A172 (cell line): Measurements from ENCODE around the gene E2F8. TPM values are rescaled to one million over a fixed set of nuclear protein-coding genes. Genes with fewer than 3 reads are reported as not detected.
"Not testable (repeated sequence)": the region's sequence is repeated elsewhere in the genome, so short reads cannot be mapped to it uniquely, and the experiment has no call there.

Experiments
- DNase-seq: peaks from one replicate; pipeline ENCODE4 v3.0.0-alpha.2; 2015; ENCODE audit warnings: low spot score
- total RNA-seq: library from RNA; depleted of rRNA; stranded (reverse); fragments of >200 nt; shearing (Covaris generic); gene quantifications from 2 replicates; pipeline ENCODE4 v1.2.3, GENCODE V29; 2014; rRNA removed

The E2F8 gene, protein sequence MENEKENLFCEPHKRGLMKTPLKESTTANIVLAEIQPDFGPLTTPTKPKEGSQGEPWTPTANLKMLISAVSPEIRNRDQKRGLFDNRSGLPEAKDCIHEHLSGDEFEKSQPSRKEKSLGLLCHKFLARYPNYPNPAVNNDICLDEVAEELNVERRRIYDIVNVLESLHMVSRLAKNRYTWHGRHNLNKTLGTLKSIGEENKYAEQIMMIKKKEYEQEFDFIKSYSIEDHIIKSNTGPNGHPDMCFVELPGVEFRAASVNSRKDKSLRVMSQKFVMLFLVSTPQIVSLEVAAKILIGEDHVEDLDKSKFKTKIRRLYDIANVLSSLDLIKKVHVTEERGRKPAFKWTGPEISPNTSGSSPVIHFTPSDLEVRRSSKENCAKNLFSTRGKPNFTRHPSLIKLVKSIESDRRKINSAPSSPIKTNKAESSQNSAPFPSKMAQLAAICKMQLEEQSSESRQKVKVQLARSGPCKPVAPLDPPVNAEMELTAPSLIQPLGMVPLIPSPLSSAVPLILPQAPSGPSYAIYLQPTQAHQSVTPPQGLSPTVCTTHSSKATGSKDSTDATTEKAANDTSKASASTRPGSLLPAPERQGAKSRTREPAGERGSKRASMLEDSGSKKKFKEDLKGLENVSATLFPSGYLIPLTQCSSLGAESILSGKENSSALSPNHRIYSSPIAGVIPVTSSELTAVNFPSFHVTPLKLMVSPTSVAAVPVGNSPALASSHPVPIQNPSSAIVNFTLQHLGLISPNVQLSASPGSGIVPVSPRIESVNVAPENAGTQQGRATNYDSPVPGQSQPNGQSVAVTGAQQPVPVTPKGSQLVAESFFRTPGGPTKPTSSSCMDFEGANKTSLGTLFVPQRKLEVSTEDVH
- 6.5 and 8.2 TPM in 2 replicates for total RNA-seq

DNA sequence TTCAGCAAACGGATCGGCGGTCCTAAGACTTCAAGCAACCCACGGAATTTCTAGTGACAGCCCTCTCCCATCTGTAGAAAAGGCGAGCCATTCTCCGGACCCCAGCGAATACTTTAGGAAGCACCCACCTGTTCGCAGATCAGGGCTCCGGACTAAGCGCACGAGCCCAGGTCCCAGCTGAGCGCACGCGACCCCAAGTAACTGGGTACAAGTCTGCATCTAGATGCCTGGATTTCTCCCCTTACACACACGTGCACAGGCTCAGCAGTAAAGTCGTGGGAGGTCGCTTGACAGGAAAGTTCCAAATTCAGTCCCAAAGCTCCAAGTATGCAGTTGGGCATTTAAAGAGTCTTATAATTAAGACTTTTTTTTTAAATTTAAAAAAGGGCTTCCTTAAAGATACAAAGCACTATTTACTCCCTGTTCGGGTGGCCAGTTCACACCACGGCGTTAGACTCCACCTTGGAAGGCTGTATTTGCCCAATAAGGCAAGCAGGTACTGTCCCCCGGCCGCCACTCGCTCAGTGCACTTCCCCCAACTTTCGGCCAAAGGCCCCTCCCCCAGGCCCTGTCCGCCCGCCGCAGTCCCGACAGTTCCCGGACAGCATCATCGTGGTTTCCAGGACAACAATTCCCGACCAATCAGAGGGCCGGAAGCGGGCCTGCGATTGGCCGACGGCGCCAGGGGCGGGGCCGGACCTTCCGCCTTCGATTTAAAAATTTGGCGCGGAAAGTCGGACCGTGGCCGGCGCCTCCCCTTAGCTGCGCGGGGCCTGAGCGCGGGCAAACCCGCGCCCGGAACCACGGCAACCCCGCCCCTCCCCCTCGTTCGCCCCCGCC lies at the start of gene E2F8:
E2F8 (minus strand) TSS at position 526 of the 840 bp plus-strand sequence. CDS start 824 bp downstream, outside the sequence.
- DNase-seq = peak; percentile 96

GRCh38 chr11:19290356-19290755 lies 49.6 kb upstream of the E2F8 start:
- DNase-seq = no peak

GRCh38 chr11:19288256-19288655 lies 47.5 kb upstream of the E2F8 start:
- no peak for DNase-seq

DNA sequence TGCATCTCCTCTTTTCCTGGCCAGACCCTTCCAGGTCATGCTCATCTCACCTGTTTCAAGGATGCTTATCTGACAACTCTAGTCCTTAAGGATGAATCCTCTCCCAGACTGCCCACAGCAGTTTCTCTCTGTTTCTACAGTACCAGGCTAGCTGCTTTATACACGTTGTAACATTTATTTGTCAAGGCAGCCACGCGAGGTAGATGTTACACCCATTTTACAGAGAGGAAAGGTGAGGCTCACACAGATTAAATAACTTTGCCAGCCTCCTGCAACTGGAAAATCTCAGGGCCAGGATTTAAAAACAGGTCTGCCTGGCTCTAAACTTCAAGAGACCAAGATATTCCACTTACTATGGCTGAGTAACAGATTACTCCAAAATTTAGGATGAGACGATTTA lies 45.7 kb upstream of the E2F8 start:
- DNase-seq = no peak

DNA sequence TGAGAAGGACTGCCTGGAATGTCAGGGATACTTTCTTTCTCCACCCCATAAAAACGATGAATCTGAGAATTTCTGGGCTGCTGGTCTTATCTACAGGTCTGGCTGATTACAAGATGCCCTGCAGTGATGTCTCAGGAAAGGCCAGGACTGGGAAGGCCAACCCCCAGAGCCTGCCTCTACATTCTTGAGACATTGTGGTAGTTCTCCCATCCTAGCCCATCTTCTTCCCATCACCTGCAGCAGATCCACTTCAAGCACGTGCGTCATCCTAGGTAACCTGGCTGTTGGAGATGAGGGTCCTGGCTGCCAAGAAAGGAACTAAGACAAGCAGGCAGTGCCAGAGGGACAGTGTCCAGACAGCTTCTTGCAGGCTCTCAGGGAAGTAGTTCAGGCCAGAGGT lies 44.1 kb upstream of the E2F8 start:
- DNase-seq = no peak

DNA sequence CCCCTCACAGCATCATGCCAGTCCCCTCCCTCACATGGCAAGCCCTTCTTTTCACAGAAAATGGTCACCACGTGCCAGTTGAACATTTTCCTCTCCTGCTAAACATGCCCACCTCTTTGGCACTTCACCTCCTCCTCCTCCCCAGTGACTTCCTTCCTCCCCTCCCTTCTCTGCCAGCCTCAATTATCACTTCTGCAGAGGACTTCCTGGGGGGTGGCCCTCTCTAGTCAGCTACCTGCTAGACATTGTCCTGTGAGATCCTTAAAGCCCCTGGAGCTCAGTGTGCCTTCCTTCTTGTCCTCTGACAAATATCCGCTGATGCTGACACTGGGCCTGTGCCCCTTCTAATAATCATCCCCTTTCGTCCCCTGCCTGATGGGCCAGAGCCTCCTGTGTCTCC lies 43.2 kb upstream of the E2F8 start:
- DNase-seq = no peak

DNA sequence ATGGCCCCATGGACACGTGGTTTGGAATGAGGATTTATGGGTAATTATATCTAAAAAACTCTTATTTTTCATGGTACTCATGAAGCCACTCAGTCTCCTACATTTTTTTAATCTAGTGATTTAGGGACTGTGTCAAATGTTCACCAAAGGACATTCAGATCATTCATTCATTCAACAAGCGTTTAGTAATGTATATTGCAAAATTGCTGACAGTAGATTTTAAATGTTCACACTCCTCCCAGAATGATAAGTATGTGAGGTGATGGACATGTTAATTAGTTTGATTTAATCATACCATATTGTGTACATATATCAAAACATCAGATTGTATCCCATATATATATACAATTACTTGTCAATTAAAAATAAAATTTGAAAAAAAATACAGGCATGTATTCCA lies 40.8 kb upstream of the E2F8 start:
- DNase-seq = no peak

DNA sequence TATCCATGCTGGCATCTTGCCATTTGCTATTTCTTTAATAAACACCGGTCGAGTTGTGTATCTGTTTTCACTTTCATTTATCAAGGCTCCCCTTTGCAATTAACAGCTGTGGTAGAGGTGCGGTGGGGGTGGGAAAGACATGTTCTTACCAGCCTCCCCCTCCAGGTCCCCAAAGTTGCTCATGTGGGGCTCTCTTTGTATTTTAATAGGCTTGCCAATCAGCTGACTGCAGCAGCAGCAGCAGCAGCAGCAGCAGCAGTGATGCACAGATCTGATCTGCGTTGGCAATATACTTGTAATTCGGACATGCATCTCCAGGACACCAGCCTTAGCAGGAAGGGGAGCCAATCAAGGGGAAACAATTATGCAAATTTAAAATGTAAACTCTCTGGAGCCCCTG lies 40.3 kb upstream of the E2F8 start:
- DNase-seq = no peak

DNA sequence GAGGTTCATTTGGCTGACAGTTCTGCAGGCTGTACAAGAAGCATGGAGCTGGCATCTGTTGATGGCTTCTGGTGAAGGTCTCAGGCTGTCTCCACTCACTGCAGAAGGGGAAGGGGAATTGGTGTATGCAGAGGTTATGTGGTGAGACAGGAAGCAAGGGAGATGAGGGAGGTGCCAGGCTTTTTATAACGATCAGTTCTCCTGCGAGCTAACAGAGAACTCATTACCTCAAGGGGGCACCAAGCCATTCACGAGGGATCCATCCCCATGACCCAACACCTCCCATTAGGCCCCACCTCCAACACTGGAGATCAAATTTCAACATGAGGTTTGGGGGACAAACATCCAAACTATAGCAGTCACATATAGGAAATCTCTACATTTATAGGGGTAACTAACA lies 38.7 kb upstream of the E2F8 start:
- no peak for DNase-seq

DNA sequence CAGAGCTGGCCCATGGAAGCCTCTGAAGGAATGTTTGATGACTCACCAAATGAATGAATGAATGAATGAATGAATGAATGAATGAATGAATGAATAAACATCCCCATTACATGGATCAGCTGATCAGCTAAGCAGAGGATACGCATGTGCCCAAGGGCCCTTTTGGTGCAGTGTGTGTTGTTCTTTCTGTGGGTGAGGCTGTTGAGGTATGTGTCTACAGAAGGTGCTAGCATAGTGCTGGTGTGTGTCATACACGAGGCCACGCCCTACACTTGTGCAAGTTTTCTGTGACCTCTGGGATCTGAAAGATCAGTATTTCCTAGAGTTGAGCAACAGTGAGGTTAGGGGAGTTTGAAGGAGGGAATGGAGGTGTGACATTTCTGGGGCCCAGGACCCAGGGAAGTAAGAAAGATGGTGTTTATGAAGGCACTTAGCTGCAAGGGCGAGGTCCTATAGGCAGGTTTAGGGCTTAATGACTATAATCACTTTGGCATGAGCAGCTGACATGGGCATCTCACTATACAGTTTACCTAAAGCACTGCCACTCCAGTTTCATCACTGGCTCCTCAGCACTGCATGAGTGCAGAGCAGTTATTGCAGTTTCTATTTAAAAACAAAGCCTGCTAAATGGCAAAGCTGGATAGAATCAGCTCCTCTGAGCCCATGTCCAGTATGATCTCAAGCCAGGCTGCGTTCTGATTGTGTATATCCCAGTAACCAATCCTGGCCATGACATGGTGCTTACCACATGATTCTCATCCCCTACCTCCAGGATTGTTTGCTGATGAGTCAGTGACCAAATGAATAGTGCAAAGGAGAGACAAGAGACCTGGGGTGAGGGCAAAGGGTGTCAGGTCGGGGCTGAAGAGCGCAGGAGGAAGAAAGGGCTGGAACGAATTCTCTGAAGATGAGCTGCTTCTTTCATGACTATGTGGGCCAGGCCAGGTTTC lies 36.4 kb upstream of the E2F8 start:
- DNase-seq = peak; percentile 75

- peak; percentile 45 for DNase-seq
Observed at GRCh38 chr11:19275496-19275895, 34.8 kb upstream of the E2F8 start.

DNA sequence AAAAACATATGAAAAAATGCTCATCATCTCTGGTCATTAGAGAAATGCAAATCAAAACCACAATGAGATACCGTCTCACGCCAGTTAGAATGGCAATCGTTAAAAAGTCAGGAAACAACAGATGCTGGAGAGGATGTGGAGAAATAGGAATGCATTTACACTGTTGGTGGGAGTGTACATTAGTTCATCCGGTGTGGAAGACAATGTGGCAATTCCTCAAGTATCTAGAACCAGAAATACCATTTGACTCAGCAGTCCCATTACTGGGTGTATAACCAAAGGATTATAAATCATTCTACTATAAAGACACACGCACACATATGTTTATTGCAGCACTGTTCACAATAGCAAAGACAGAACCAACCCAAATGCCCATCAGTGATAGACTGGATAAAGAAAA lies 32.5 kb upstream of the E2F8 start:
- not testable (repeated sequence) for DNase-seq

DNA sequence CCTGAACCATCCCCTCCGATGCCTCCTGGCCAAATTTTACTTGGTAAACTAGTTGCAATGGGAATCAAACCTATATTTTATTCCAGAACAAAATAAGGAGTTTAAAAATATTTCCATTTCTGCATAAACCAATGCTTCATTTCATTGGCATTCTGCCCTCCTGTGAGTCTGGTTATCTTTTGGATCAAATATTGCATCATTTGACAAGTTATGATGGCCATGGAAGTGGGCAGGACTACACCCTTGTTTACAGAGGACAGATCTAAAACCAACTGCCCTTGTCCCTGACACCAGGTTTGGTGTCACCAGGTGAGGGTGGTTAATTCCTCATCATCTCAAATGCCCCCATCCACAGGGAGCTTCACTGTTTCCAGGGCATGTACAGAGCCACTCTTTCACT lies 28.2 kb upstream of the E2F8 start:
- no peak for DNase-seq

GRCh38 chr11:19267567-19267966 lies 26.8 kb upstream of the E2F8 start:
- DNase-seq = no peak

DNA sequence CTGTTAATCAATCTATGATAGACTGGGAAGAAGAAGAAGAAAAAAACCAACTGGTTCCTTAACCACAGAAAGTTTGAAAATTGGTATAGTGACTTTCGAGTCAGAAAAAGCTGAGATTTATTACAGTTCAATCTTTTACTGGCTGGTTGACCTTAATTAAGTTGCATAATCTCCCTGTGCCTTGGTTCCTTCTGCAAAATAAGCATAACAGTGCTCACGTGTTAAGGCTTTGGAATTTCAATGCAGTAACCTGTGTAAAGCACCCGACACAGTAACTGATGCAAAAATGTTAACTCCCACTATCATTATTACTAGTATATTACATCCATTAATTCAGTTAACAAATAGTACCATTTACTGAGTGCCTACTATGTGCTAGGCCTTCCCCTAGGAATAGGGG lies 22.6 kb upstream of the E2F8 start:
- no peak for DNase-seq

DNA sequence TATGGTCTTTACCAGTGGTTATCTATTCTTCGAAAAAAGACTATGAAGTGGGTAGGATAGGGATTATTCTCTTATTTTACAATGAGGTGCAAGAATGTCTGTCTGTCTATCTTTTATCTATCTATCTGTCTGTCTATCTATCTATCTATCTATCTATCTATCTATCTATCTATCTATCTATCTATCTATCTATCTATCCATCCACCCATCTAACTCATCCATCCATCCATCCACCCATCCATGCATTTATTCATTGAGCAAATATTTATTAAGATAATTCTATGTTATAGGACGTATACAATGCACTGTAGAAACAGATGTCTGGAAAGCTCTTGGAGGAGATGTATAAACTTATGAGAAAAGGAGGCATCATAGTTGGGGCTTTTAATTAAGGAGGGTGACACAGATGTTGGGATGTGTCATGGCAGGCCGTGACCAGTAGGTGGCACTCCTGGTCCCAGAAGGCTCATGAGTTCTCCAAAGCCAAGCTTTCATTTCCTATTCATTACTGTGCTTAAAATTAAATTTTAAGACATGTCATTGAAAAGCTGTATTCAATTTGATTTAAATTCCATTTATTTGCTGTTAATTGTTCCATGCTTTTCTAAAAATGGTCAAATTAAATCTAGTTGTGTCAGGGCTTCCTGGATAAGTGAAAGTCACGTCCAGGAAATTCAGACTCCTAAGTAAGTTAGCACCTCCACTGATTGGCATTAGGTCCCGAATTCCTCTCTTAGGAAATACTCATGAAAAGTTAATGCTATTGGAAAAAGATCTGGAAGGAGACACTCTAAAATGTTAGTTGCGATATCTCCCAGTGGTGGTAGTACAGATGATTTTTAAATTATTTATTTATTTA lies 19.0 kb upstream of the E2F8 start:
- DNase-seq = peak; percentile 60

DNA sequence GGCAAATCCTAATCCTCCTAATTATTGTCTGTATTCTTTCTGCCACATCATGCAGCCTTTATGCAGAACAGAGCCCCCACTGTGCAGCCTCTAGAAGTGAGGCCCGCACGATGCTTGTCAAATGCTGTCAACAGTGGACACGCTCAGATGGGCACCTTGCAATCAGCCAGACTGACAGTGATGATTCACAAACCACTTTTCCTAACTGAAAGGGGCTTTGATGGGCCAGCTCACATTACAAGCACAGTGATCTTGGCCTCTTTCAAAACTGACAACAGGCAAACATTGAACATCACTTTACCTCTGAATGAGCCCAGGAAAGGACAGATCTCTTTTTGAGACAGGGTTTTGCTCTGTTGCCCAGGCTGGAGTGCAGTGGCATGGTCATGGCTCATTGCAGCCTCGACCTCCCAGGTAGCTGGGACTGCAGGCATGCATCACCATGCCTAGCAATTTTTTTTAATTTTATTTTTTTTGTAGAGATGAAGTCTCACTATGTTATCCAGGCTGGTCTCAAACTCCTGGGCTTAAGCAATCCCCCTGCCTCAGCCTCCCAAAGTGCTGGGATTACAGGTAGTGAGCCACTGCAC lies 18.0 kb upstream of the E2F8 start:
- DNase-seq = no peak

DNA sequence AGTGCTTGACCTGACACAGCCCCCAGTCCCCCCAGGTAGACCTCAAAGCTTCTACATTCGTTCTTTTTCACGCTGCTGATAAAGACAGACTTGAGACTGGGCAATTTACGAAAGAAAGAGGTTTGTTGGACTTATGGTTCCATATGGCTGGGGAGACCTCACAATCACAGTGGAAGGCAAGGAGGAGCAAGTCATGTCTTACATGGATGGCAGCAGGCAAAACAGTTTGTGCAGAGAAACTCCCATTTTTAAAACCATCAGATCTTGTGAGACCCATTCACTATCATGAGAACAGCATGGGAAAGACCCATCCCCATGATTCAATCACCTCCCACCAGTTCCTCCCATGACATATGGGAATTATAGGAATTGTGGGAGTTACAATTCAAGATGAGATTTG lies 13.7 kb upstream of the E2F8 start:
- DNase-seq = not testable (repeated sequence)

GRCh38 chr11:19253817-19254216 lies 13.1 kb upstream of the E2F8 start:
- no peak for DNase-seq
